NT2/D1 (cell line): Measurements from ENCODE around the gene CIBAR2.

ENCODE experiments used
- DNase-seq: peaks from one replicate; pipeline ENCODE4 v3.0.0-alpha.2; 2011; ENCODE audit warnings: low read depth, low spot score
- H3K27me3 ChIP-seq: 2 replicates; pipeline ENCODE4 v1.6.0; 2011; ENCODE audit warnings: mild to moderate bottlenecking; ENCODE audit not compliant: insufficient read length, insufficient read depth
- H3K36me3 ChIP-seq: 2 replicates; pipeline ENCODE4 v1.6.1; 2011; ENCODE audit warnings: mild to moderate bottlenecking, low read length, mixed read lengths; ENCODE audit not compliant: insufficient read depth, insufficient read length
- H3K4me1 ChIP-seq: 2 replicates; pipeline ENCODE4 v1.5.1; 2011; ENCODE audit not compliant: insufficient read depth, insufficient read length
- H3K4me3 ChIP-seq: 2 replicates; pipeline ENCODE4 v1.5.1; 2011; ENCODE audit warnings: low read depth; ENCODE audit not compliant: insufficient read length
- H3K9ac ChIP-seq: 2 replicates; pipeline ENCODE4 v1.6.0; 2011; ENCODE audit warnings: low read depth; ENCODE audit not compliant: insufficient read length
- H3K9me3 ChIP-seq: 2 replicates; pipeline ENCODE4 v1.5.1; 2011; ENCODE audit warnings: mild to moderate bottlenecking, low read length; ENCODE audit not compliant: insufficient read depth
- SUZ12 ChIP-seq: IDR thresholded peaks from 2 replicates; pipeline ENCODE4 v1.6.1; 2011; ENCODE audit not compliant: insufficient read length, insufficient read depth; ENCODE audit errors: extremely low read depth
- YY1 ChIP-seq: IDR thresholded peaks from 2 replicates; pipeline ENCODE4 v1.6.1; 2011; ENCODE audit not compliant: insufficient read length, insufficient read depth
- ZNF274 ChIP-seq: IDR thresholded peaks from 2 replicates; pipeline ENCODE4 v1.6.1; 2011; ENCODE audit warnings: mild to moderate bottlenecking, low read depth, low read length

CIBAR2 gene

DNA sequence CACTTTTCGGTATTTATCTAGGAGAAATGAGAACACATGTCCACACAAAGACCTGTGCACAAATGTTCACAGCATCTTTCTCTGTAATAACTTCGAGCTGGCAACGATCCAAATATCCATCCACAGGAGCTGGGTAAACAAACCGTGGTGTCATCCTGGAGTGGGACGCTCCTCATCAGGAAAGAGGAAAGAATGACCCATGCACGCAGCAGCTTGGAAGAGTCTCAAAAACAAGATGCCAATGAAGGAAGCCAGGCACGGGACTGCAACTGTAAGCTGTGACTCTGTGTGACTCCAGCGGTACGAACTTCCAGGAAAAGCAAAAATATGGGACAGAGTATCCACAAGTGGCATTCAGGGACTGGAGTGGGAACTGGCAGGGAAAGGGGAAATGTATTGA is 36.7 kb upstream of the CIBAR2 start:
- no peak for TF ChIP-seq YY1
- no peak for TF ChIP-seq ZNF274
- no peak for TF ChIP-seq SUZ12

DNA sequence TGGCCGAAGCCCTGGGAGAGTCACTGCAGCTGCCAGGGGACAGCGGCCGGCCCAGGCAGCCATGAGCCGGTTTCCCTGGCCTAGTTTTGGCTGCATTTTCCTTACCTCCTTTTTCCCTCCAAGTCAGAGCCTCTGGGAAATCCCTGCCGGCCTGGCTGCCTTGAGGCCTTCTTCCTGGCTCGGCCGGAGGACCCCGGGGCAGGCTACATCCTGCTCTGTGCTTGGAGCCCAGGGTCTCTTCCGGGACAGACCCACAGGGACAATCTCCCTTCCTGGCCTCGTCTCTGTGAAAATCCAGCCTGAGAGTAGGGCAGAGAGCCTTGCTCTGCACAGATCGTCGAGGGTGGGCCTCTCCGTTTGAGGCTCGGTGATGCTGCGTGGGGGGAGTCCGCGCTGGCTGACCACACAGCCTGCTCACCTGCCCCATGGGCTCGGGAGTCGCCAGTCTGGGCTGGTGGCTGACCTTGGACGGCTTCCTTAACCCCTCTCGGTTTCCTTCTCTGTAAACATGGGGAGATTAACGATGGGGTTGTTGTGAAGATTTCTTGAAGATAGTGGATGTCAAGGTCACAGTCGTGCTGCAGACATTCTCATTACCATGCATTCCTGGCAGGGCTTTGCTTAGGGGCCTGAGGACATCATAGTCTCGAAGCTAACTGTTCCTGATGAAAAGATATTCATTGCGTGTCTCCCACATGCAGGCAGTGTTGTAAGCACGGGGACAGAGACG is 34.8 kb upstream of the CIBAR2 start:
- H3K9ac ChIP-seq: peak overlapping the region; percentile 59
- DNase-seq: no peak
- H3K36me3 ChIP-seq: no peaks in the 10 kb centered on the region
- H3K4me1 ChIP-seq: peaks cover 43% of the 10 kb centered on the region
- H3K9me3 ChIP-seq: no peaks in the 10 kb centered on the region
- H3K27me3 ChIP-seq: no peaks in the 10 kb centered on the region
- TF ChIP-seq ZNF274: no peak
- no peak for TF ChIP-seq SUZ12
- no peak for TF ChIP-seq YY1
- H3K4me3 ChIP-seq: no peak overlapping the region

More for the DNA sequence above, 36.7 kb upstream of the CIBAR2 start:
- H3K4me3 ChIP-seq: no peak overlapping the region
- no peak for DNase-seq
- H3K9ac ChIP-seq: no peak overlapping the region
- no peaks in the 10 kb centered on the region for H3K27me3 ChIP-seq
- peaks cover 42% of the 10 kb centered on the region for H3K4me1 ChIP-seq
- no peaks in the 10 kb centered on the region for H3K9me3 ChIP-seq
- H3K36me3 ChIP-seq: no peaks in the 10 kb centered on the region

DNA sequence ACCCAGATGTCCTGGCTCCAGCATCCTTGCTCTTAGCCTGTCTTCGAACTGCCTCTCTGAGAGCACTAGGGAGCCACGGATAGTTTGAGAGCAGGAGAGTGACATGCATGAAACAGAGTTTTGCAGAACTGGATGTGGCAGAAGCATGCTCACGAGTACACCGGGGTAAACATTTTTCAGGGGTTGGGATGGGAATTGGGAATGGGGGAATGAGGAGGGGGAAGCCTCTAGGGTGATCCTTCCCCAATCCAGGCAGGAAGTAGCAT is 34.2 kb upstream of the CIBAR2 start:
- no peaks in the 10 kb centered on the region for H3K36me3 ChIP-seq
- no peaks in the 10 kb centered on the region for H3K9me3 ChIP-seq
- DNase-seq: no peak
- H3K4me3 ChIP-seq: no peak overlapping the region
- H3K4me1 ChIP-seq: peaks cover 41% of the 10 kb centered on the region
- H3K27me3 ChIP-seq: no peaks in the 10 kb centered on the region
- TF ChIP-seq YY1 (no peak), ZNF274 (no peak), SUZ12 (no peak)
- no peak overlapping the region for H3K9ac ChIP-seq

DNA sequence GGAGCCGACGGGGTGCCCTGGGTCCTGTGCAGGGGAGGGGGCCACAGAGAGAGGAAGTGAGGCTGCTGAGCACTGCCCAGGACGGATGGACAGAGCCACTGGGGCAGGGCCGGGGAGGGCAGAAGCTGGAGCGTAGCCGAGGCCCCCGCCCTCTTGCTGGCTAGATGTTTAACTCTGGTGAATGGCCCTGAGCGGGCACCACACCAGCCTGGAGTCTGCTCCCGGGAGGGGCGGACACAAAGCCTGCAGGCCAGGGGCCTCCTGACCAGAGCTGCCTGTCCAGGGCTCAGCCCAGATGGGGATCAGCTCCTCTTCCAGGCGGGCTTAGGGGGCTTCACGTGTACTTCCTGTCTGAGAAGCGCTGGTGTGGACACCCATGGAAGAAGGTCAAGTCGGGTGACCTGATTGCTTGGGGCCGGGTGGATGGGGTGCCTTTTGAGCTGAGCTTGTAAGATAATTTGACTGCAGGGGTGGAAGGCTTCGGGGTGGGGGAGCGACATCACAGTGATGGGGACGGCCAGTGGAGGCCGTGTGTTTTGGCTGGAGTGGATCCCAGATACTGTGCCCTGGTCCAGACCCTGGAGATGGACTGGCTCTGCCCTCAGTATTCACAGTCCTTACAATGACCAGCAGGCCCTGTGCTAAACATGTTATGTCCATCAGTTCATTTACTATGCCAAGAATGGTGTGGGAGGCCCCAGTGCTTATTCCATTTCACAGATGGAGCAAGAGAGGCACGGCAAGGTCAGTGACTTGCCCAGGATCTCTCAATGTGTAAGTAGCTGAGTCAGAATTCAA is 33.7 kb upstream of the CIBAR2 start:
- DNase-seq: no peak
- H3K4me3 ChIP-seq: no peak overlapping the region
- H3K27me3 ChIP-seq: no peaks in the 10 kb centered on the region
- H3K9me3 ChIP-seq: no peaks in the 10 kb centered on the region
- TF ChIP-seq ZNF274 (no peak), SUZ12 (no peak), YY1 (no peak)
- no peaks in the 10 kb centered on the region for H3K36me3 ChIP-seq
- no peak overlapping the region for H3K9ac ChIP-seq
- H3K4me1 ChIP-seq: peaks cover 38% of the 10 kb centered on the region

DNA sequence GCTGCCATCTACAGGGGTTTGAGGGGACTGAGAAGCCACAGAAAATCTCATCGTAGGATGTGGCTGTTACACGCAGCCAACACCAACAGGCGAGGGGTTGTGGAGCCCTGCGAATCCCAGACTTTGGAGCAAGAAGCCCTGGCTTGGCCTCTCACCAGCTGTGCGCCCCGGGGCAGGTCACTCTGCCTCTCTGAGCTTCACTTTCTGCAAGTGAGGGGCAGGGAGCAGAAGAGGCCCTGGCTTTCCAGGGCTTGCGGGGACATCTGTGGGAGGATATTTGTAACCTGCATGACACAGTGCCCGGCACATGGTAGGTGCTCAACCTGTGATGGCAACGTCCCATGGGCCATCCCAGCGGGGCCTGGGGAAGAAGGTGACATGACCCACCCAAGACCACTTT is 32.9 kb upstream of the CIBAR2 start:
- TF ChIP-seq YY1 (no peak), SUZ12 (no peak), ZNF274 (no peak)

DNA sequence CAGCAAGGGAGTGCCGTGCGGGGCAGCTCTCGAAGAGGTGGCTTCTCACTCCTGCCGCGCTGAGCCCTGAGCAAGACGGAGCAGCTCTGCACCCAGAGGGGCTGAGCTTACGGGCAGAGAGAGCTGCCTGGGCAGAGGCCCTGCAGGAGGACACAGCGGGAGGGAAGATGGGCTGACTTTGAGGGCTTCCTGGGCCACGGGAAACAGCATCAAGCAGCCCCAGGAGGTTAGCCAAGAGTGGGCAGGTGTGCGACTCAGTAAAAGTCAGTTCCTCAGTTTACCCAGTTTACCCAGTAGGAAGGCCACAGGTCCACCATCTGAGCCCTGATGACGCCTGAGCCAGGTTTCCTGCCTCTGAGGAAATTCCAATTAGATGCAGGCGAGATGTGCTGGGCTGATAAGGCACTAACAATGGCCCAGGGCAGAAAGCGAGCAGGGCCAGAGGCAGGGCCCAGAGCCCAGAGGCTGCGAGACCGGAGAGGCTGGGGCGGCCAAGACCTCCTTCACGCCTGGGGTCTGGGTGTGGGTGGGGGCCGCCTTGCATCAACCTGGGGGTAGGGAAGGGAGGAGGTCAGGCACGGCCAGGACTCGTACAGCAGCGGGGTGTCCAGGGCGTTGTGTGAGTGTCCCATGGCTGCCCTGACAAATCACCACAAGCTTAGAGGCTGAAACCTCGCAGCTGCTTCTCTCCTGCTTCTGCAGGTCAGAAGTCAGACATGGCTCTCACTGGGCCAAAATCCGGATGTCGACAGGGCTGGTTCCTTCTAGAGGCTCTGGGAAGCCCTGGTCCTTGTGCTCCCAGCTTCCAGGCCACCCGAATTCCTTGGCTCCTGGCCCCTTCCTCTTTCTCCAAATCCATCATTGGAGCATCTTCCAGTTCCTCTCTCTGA is 32.0 kb upstream of the CIBAR2 start:
- Histone ChIP-seq H3K9ac (no peak overlapping the region), H3K4me1 (peaks cover 34% of the 10 kb centered on the region), H3K27me3 (no peaks in the 10 kb centered on the region), H3K4me3 (no peak overlapping the region), H3K36me3 (no peaks in the 10 kb centered on the region), H3K9me3 (no peaks in the 10 kb centered on the region)
- DNase-seq: no peak
- TF ChIP-seq SUZ12 (no peak), YY1 (no peak), ZNF274 (no peak)

More for the DNA sequence above, 32.9 kb upstream of the CIBAR2 start:
- Histone ChIP-seq H3K9ac (no peak overlapping the region), H3K36me3 (no peaks in the 10 kb centered on the region), H3K27me3 (no peaks in the 10 kb centered on the region), H3K9me3 (no peaks in the 10 kb centered on the region), H3K4me1 (peaks cover 34% of the 10 kb centered on the region), H3K4me3 (no peak overlapping the region)
- DNase-seq: no peak
